Endothelial cell of umbilical vein (primary cell): ENCODE measurements around the gene SLC39A9. TPM values are rescaled to one million over a fixed set of nuclear protein-coding genes. Genes with fewer than 3 reads are reported as not detected.

Experiments
- BruUV-seq: library from RNA; stranded (reverse); fragments of 400-500 nt; replicated peaks from 2 replicates; lab custom pipeline; 2021; lab: Mats Ljungman, UMichigan
- CTCF ChIA-PET: fragments of 300-600, 350-600 bp; sonication (Branson Sonifier 250); formaldehyde crosslinking; loops from one replicate; lab custom pipeline; 2021; ENCODE audit warnings: antibody characterized with exemption, inconsistent platforms; lab: Charles Lee
- POLR2A ChIA-PET: fragments of 300-600, 350-600 bp; sonication (Branson Sonifier 250); formaldehyde crosslinking; loops from one replicate; lab custom pipeline; 2021; ENCODE audit warnings: antibody characterized with exemption, inconsistent platforms; lab: Charles Lee
- DNase-seq: peaks from one replicate; pipeline ENCODE4 v3.0.0-alpha.2; 2011; ENCODE audit warnings: low read depth, low spot score
- FAIRE-seq: peaks from 2 replicates; lab custom pipeline; 2011; peaks lifted over from hg19 to GRCh38; lab: Jason Lieb, UNC
- H2AFZ ChIP-seq: 2 replicates; pipeline ENCODE4 v1.6.0; 2012; ENCODE audit warnings: low read depth, low read length, control low read depth, inconsistent platforms
- H3K27ac ChIP-seq: 2 replicates; pipeline ENCODE4 v1.5.1; 2011; ENCODE audit warnings: low read depth, mild to moderate bottlenecking, control low read depth, low read length, moderate library complexity; ENCODE audit not compliant: insufficient read depth
- H3K27me3 ChIP-seq, 2 experiments: 2 replicates each; pipeline versions ENCODE4 v1.6.0 to v1.6.1; 2011; ENCODE audit warnings: low read length in 2 of 2, mixed read lengths in 1 of 2; ENCODE audit not compliant: control insufficient read depth in 2 of 2, insufficient read depth in 2 of 2
- H3K36me3 ChIP-seq, 2 experiments: 2 replicates in 1 of 2; 3 replicates in 1 of 2; pipeline ENCODE4 v1.5.1; 2011; ENCODE audit warnings: low read length in 2 of 2, mild to moderate bottlenecking in 1 of 2, moderate library complexity in 1 of 2; ENCODE audit not compliant: control insufficient read depth in 2 of 2, insufficient read depth in 2 of 2; ENCODE audit errors: extremely low read depth in 1 of 2
- H3K4me1 ChIP-seq: 3 replicates; pipeline ENCODE4 v1.5.1; 2011; ENCODE audit warnings: mild to moderate bottlenecking, low read length; ENCODE audit not compliant: control insufficient read depth, insufficient read depth; ENCODE audit errors: extremely low read depth
- H3K4me2 ChIP-seq: 2 replicates; pipeline ENCODE4 v1.6.1; 2011; ENCODE audit warnings: low read length, control low read depth, mixed read lengths; ENCODE audit not compliant: insufficient read depth
- H3K4me3 ChIP-seq, 3 experiments: fragments of 200-600 bp in 1 of 3; sonication (generic), shearing (Covaris generic) in 1 of 3; replicated peaks in 1 of 3; 2 replicates each; pipeline ENCODE4 v1.5.1; 2011 to 2016; ENCODE audit warnings: control low read depth in 3 of 3, low read length in 3 of 3, mild to moderate bottlenecking in 2 of 3, inconsistent platforms in 1 of 3, low read depth in 1 of 3, moderate library complexity in 1 of 3; ENCODE audit not compliant: insufficient read depth in 1 of 3
- H3K79me2 ChIP-seq: 2 replicates; pipeline ENCODE4 v1.6.0; 2012; ENCODE audit warnings: low read length, inconsistent platforms; ENCODE audit not compliant: control insufficient read depth, insufficient read depth
- H3K9ac ChIP-seq: replicated peaks from 2 replicates; pipeline ENCODE3; 2011; ENCODE audit warnings: low read length, control low read depth; ENCODE audit not compliant: insufficient read depth; ENCODE audit errors: extremely low read depth
- H3K9me1 ChIP-seq: replicated peaks from 3 replicates; pipeline ENCODE4 v1.6.0; 2011; ENCODE audit warnings: mild to moderate bottlenecking, low read length; ENCODE audit not compliant: control insufficient read depth, insufficient read depth; ENCODE audit errors: extremely low read depth
- H3K9me3 ChIP-seq: replicated peaks from 2 replicates; pipeline ENCODE4 v1.5.1; 2012; ENCODE audit warnings: low read length, inconsistent platforms; ENCODE audit not compliant: control insufficient read depth, insufficient read depth
- H4K20me1 ChIP-seq: replicated peaks from 2 replicates; pipeline ENCODE3; 2011; ENCODE audit warnings: mild to moderate bottlenecking, low read length; ENCODE audit not compliant: control insufficient read depth, insufficient read depth; ENCODE audit errors: extremely low read depth
- EZH2 ChIP-seq: IDR thresholded peaks from 2 replicates; pipeline ENCODE4 v1.6.1; 2012; ENCODE audit warnings: borderline replicate concordance, low read depth, mild to moderate bottlenecking, moderate library complexity, low read length, inconsistent platforms; ENCODE audit not compliant: severe bottlenecking
- FOS ChIP-seq: IDR thresholded peaks from 2 replicates; pipeline ENCODE4 v1.6.1; 2011; ENCODE audit warnings: mild to moderate bottlenecking, low read length, moderate library complexity, borderline replicate concordance; ENCODE audit not compliant: insufficient read depth
- GATA2 ChIP-seq: IDR thresholded peaks from 2 replicates; pipeline ENCODE4 v1.7.0; 2011; ENCODE audit warnings: low read depth, mild to moderate bottlenecking, moderate library complexity, mixed read lengths, low read length; ENCODE audit not compliant: insufficient read length, insufficient read depth
- JUN ChIP-seq: IDR thresholded peaks from 2 replicates; pipeline ENCODE4 v1.6.1; 2011; ENCODE audit warnings: borderline replicate concordance, low read depth; ENCODE audit not compliant: insufficient read length, insufficient read depth
- MYC ChIP-seq: IDR thresholded peaks from one replicate; pipeline ENCODE4 v1.6.1; 2011; ENCODE audit warnings: mild to moderate bottlenecking, low read depth, low read length
- POLR2A ChIP-seq: IDR thresholded peaks from 2 replicates; pipeline ENCODE4 v1.6.1; 2012; ENCODE audit warnings: low read depth, mild to moderate bottlenecking, control low read depth, low read length
- POLR2AphosphoS5 ChIP-seq: IDR thresholded peaks from 2 replicates; pipeline ENCODE4 v1.6.1; 2012; ENCODE audit warnings: low read depth, mild to moderate bottlenecking, control low read depth, low read length, moderate library complexity; ENCODE audit not compliant: insufficient read depth
- dilution Hi-C: fragments of 300-500 bp; cut with MboI; formaldehyde crosslinking; loops from one replicate; pipeline ENCODE4 v1.15.0; 2019; ENCODE audit warnings: low sequenced_read_pairs; ENCODE audit not compliant: extremely low pct_ligation_motif_present
- intact Hi-C: fragments of 100-400 bp; cut with micrococcal nuclease; formaldehyde crosslinking; loops from one replicate; pipeline ENCODE4 v1.10.0; 2022
- polyA plus RNA-seq, 4 experiments: library from polyadenylated mRNA; depleted of rRNA in 3 of 4; stranded (reverse) in 3 of 4; unstranded in 1 of 4; fragments of >200 nt; gene quantifications; 2 replicates each; pipeline versions ENCODE4 v1.2.1 to v1.2.3, GENCODE V29; 2011 to 2012; ENCODE audit warnings: missing spikeins in 1 of 4
- total RNA-seq: library from RNA; stranded (reverse); gene quantifications from 2 replicates; pipeline ENCODE4 v1.2.3, GENCODE V29; 2021
- TF ChIP-seq, protein P1 (sequence below): IDR thresholded peaks from 2 replicates; pipeline ENCODE4 v1.6.1; 2011; ENCODE audit not compliant: insufficient read depth, insufficient read length
- TF ChIP-seq, protein P2 (sequence below), 2 donors: IDR thresholded peaks; 1 replicate in 1 of 2; 2 replicates in 1 of 2; pipeline ENCODE4 v1.5.1; 2011; ENCODE audit warnings: low read length in 2 of 2, mild to moderate bottlenecking in 2 of 2, moderate library complexity in 2 of 2, control low read depth in 1 of 2, inconsistent platforms in 1 of 2, low read depth in 1 of 2; ENCODE audit not compliant: insufficient read depth in 1 of 2; ENCODE audit errors: extremely low read depth in 1 of 2

SLC39A9 gene
- total and polyA plus RNA-seq, 2 donors (not counting 3 experiments of a cell fraction or from before 2014, with no cell fraction given): 39.8 to 55.2 TPM

DNA sequence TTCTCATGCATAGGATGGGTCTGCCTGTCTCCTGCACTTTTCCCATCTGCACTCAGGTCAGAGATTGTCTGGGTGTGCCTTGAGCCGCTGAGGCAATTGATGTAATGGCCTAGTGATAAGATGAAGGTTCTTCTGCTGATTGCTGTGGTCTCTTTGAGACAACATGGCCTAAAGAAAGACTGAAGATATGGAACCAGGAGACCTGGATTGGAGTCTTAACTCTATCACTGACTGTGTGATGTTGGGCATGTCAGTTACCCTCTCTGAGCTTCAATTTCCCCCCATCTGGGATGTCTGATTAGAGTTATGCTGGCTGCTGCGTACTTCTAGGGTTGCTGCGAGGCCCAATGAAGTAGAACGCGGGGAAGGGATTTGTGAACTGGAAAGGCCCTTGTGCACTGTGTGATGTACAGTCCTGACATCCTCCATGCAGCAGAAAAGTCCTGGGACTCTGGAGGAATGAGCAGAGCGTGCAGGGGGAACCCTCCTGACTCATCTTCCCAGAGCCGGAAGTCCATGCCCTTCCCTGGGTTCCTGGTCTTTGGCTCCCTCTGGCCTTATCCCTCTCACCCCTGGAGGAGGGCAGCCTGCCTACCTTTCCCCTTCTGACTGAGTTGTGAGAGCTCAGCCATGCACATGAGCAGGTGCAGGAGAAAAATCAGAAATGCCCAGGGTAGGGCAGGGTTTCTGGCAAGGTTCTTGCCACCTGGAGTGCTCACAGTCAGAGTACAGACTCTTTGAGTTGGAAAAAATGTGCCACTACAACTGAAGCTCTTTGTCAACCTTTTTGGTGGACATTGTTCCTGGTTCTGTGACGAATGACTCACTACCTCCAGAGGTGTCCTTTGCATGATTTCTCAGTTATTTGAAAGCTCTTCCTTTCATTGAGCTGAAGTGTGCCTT, 107.1 kb downstream of the SLC39A9 start:
- Histone ChIP-seq H3K4me3 (no peak overlapping the region), H3K9me3 (no peaks in the 10 kb centered on the region), H3K4me1 (no peaks in the 10 kb centered on the region), H3K27ac (no peak overlapping the region), H4K20me1 (no peaks in the 10 kb centered on the region), H3K9ac (no peak overlapping the region), H3K4me2 (no peak overlapping the region), H3K79me2 (no peaks in the 10 kb centered on the region), H3K36me3 (no peaks in the 10 kb centered on the region), H2AFZ (no peak overlapping the region), H3K27me3 (peaks cover 4 to 5% of the 10 kb centered on the region in 2 experiments), H3K9me1 (no peaks in the 10 kb centered on the region)
- no TSS peak for BruUV-seq
- TF ChIP-seq POLR2A: no peak
- TF ChIP-seq POLR2AphosphoS5: no peak
- no peak for TF ChIP-seq EZH2
- no peak for TF ChIP-seq FOS
- TF ChIP-seq JUN: no peak
- TF ChIP-seq MYC: no peak
- TF ChIP-seq GATA2: no peak
- TF ChIP-seq, protein P1, sequence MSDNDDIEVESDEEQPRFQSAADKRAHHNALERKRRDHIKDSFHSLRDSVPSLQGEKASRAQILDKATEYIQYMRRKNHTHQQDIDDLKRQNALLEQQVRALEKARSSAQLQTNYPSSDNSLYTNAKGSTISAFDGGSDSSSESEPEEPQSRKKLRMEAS: no peak
- TF ChIP-seq, protein P2, sequence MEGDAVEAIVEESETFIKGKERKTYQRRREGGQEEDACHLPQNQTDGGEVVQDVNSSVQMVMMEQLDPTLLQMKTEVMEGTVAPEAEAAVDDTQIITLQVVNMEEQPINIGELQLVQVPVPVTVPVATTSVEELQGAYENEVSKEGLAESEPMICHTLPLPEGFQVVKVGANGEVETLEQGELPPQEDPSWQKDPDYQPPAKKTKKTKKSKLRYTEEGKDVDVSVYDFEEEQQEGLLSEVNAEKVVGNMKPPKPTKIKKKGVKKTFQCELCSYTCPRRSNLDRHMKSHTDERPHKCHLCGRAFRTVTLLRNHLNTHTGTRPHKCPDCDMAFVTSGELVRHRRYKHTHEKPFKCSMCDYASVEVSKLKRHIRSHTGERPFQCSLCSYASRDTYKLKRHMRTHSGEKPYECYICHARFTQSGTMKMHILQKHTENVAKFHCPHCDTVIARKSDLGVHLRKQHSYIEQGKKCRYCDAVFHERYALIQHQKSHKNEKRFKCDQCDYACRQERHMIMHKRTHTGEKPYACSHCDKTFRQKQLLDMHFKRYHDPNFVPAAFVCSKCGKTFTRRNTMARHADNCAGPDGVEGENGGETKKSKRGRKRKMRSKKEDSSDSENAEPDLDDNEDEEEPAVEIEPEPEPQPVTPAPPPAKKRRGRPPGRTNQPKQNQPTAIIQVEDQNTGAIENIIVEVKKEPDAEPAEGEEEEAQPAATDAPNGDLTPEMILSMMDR (IDR thresholded peaks at IDR 0.05; ENCODE audit: extremely low read depth in 1 of 2, insufficient read depth in 1 of 2, low read depth in 1 of 2, low read length in 2 of 2): no peak
- ChIA-PET POLR2A (no interaction called here), CTCF (interaction anchor here (2.1 kb wide), 1 partner anchor 12 kb away, joined by 10 read pairs; no protein-coding TSS in a partner anchor)
- DNase-seq (no peak), FAIRE-seq (no peak)
- intact Hi-C loops (no loop called here), dilution Hi-C loops (no loop called here)
